ENCODE data around the gene TRIP10.

The TRIP10 gene

GRCh38 chr19:6719992-6720368 lies 19.5 kb upstream of the TRIP10 start:
- no peak overlapping the region for H3K4me3 ChIP-seq (ENCODE audit: low read depth, low read length)
- DNase-seq (ENCODE audit: low read depth) = no peak
- TF ChIP-seq CTCF (IDR thresholded peaks at IDR 0.05; ENCODE audit: low read depth, low read length, missing control alignments) = no peak
- in situ Hi-C loops (cut with HindIII; ENCODE audit: low sequenced_read_pairs) = no loop called here

DNA sequence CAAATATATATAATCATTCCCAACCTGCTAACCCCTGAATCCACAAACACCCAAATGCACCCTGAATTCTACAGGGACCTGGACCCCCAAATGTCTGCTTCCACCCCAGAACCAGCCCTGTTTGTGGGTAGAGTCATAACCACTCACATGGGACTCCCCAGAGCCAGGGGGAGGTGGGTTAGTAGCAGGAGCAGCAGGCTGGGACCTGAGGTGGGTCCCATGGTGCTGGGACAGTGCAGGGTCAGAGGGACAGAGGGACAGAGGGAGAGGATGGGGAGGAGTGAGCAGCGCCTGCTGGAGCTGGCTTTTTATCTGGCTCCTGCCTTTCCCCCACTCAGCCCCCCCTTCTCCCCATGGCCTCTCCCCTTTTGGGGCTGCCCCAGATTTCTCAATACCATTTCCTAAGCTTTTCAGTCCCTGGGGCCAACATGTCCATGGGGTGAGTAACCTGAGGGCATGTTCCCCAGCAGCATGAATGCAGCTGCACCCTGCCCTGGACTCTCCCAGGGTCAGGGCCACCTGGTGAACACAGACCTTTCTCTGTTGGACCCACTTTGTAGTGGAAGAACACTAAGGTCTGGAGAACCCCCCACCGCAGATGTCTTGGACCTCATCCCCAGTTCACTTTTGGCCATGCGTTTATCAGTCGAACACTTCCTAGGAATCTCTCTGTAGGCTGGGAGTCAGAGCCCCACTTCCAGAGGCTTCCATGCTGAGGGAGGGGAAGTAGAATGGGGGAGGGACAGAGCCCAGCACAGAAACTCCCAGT lies 18.9 kb upstream of the TRIP10 start, which contains the start of gene C3:
TSS of gene C3 (minus strand) at position 282 of the 769 bp plus-strand sequence. CDS start at position 221, 61 bp downstream.
- no peak for DNase-seq (ENCODE audit: low read depth)
- H3K4me3 ChIP-seq (ENCODE audit: low read depth, low read length) = no peak within 1 kb of the TSS
- in situ Hi-C loops (cut with HindIII; ENCODE audit: low sequenced_read_pairs) = no loop called here
- no peak for TF ChIP-seq CTCF (IDR thresholded peaks at IDR 0.05; ENCODE audit: low read depth, low read length, missing control alignments)

DNA sequence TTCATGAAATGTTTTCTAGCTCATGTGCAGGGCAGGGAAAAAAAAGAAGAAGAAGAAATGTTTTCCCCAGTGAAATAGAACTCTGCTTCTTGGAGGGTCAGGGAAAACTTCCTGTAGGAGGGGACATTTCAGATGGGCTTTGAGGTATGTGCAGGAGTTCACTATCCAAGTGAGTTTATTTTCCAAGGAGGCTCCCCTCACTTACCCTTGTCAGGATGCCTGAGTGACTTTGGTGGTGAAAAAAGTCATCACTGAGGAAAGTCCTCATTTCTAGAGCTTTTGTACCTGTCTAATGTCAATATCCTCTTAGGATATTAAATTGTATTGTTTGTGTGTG lies 18.4 kb upstream of the TRIP10 start:
- in situ Hi-C loops (cut with HindIII; ENCODE audit: low sequenced_read_pairs) = no loop called here
- no peak for DNase-seq (ENCODE audit: low read depth)
- TF ChIP-seq CTCF (IDR thresholded peaks at IDR 0.05; ENCODE audit: low read depth, low read length, missing control alignments) = no peak
- H3K4me3 ChIP-seq (ENCODE audit: low read depth, low read length) = no peak overlapping the region

DNA sequence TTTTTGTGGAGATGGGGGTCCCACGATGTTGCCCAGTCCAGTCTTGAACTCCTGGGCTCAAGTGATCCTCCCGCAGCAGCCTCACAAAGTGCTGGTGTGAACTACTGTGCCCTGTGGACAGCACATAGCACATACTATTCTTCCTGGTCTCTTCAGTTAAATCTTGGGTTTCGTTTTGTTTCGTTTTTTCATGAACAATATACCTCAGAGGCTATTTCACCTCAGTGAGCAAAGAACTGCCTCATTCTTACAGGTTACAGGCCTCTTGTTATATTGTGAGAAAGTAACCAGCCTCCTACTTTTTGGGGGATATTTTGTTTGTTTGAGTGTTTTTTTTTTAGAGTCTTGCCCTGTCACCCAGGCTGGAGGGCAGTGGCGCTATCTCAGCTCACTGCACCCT lies 17.7 kb upstream of the TRIP10 start:
- DNase-seq (ENCODE audit: low read depth) = no peak
- TF ChIP-seq CTCF (IDR thresholded peaks at IDR 0.05; ENCODE audit: low read depth, low read length, missing control alignments) = no peak
- in situ Hi-C loops (cut with HindIII; ENCODE audit: low sequenced_read_pairs) = no loop called here
- H3K4me3 ChIP-seq (ENCODE audit: low read depth, low read length) = no peak overlapping the region

DNA sequence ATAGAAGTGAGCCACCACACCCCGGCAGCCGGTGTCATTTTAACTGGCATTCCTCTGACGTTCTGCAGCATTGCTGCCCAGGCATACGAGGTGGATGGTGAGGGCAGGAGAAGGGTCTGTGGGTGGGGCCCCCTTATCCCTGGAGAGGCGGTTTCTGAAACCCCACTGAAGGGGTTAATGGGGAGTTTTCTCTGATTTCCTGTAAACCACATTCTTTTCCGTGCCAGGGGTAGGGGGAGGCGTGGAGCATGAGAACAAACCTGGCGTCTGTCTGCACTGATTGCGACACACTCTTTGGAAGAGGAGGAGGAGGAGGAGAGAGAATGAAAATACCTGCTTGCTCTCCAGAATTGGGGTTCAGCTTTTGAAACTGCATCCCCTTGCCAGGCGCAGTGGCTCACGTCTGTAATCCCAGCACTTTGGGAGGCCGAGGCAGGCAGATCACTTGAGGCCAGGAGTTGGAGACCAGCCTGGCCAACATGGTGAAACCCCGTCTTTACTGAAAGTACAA lies 16.3 kb upstream of the TRIP10 start:
- DNase-seq (ENCODE audit: low read depth) = no peak
- H3K4me3 ChIP-seq (ENCODE audit: low read depth, low read length) = no peak overlapping the region
- in situ Hi-C loops (cut with HindIII; ENCODE audit: low sequenced_read_pairs) = no loop called here
- no peak for TF ChIP-seq CTCF (IDR thresholded peaks at IDR 0.05; ENCODE audit: low read depth, low read length, missing control alignments)

DNA sequence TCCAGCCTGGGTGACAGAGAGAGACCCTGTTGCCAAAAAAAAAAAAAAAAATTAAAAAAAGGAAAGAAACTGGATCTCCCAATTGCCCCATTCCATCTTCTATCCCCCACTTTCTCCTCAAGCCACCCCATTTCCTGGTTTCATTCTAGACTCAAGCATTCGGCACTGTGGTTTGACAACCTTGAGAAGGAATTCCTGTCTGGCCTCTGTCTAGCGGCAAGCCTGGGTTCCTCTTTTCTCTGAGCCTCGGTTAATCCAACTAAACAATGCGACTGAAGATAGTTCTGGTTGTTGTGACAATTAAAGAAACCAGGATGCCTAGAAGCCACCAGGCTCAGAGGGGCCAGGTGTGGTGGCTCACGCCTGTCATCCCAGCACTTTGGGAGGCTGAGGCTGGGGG lies 15.7 kb upstream of the TRIP10 start:
- H3K4me3 ChIP-seq (ENCODE audit: low read depth, low read length) = no peak overlapping the region
- in situ Hi-C loops (cut with HindIII; ENCODE audit: low sequenced_read_pairs) = no loop called here
- no peak for DNase-seq (ENCODE audit: low read depth)
- TF ChIP-seq CTCF (IDR thresholded peaks at IDR 0.05; ENCODE audit: low read depth, low read length, missing control alignments) = no peak

Measured in astrocyte of the cerebellum (primary cell).